NCI-H510A treated with DMSO at 0.1 percent for 48 hours (cell line): ENCODE measurements around the gene KDM3A.
"Not testable (repeated sequence)": the region's sequence is repeated elsewhere in the genome, so short reads cannot be mapped to it uniquely, and the experiment has no call there.

Source experiments
- DNase-seq: peaks from one replicate; lab custom pipeline; 2025; lab: John Stamatoyannopoulos, UW

KDM3A gene

GRCh38 chr2:86480105-86480504, 38.9 kb downstream of the KDM3A start:
- no peak for DNase-seq

- no peak for DNase-seq
These were observed 40.9 kb downstream of the KDM3A start for GRCh38 chr2:86482034-86482433.

DNA sequence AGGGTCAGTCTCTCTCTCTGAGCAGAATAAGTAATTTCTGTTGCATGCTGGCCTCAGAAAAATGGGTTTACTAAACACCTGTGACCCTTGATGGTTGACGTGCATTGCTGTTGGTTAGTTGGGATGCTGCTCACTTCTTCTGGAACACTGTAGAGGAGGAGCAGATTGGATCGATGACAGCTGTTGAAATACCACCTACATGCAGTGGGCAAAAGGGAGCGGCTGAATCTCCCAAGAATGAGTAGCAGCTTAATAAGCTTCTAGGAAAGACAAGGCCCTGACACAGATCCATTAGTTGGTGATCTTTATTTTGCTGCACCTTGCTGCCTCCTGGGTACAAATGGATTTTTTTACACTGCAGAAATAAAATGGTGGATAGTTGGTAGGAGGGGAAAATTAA, 43.2 kb downstream of the KDM3A start:
- DNase-seq: no peak

- no peak for DNase-seq
These were observed 43.9 kb downstream of the KDM3A start for GRCh38 chr2:86485103-86485502.

DNA sequence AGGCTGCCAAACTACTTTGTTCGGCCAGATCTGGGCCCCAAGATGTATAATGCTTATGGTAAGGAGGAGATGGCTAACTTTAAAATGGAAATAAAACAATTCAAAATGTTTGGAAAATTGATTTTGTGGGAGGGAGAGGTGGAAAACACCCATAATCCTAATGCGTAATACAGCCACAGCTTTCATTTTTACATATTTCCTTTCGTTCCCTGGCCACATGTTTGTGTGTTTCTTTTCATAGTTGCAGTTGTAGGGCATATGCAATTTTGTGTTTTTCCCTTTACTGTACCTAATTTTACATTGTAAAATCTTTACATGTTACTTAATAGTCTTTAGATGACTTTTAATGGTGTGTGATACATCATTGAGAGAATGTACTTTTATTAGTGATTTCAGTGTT, 44.6 kb downstream of the KDM3A start:
- DNase-seq: no peak

DNA sequence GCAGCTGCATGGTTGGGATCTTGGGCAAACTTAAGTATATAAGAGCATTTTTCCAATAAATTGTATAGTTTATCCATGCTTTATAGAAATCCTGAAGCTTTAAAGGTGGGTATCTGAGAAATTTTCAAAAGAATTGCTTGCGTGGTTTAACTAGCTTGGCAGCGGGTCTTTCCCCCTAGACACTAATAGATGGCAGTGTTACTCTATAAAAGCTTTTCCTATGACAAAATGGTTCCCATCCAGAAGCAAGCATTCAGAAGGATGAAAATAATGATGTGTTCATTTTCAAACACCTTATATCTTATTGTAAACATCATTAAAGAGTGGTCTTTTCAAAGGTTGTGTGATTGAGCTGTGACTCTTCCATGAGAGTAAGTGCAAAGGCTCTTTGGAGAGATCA, 45.9 kb downstream of the KDM3A start:
- no peak for DNase-seq

DNA sequence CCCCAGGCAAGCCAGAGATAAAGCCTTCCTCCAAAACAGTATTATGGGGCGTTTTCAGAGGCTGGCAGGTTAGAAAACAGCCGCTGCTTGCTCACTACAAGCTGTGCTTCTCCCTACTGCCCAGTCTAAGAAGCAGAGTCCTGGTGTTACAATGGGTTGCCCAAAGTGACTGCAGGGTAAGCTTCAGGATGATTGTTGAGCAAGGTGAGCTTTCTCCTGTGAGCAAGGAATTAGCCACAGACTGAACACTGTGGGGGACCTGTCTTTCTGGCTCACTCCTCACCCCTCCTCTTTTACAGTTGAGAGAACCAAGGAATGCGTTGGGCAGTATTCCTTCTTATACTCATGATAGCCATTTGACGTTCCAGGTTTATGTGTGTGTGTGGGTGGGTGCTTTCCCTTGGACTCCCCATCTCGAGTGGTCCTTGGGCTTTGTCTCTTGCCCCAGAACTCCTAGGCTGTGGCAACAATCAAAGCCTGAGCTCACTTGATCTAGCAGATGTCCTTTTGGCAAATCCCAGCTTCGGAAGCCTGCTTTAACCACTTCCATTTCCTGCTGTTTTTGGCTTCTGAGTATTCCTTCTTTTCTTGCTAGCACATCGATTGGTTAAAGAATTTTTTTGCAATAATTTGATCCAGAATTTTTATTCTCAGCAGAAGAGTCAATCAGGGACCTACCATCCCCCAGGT, 47.5 kb downstream of the KDM3A start:
- DNase-seq: no peak

- no peak for DNase-seq
These were observed 48.4 kb downstream of the KDM3A start for GRCh38 chr2:86489542-86489941.

GRCh38 chr2:86490245-86490644, 49.1 kb downstream of the KDM3A start:
- DNase-seq: no peak

GRCh38 chr2:86491088-86491487, 49.9 kb downstream of the KDM3A start:
- no peak for DNase-seq

DNA sequence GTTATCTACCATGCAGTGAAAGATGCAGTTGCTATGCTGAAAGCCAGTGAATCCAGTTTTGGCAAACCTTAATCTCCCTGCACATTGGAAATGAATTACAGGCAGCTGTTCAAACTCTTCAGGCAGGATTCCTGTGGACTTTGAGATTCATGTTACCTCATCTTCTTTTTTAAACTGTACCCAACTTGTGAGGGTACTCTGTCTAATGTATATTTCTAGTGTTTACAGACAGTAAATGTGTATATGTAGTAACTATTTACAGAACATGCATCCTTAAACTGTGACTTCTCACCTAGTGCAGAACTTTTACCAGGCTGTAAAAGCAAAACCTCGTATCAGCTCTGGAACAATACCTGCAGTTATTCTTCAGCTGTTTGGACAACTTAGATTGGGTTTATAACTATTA, 50.9 kb downstream of the KDM3A start:
- DNase-seq: peak; percentile 6

- DNase-seq: not testable (repeated sequence)
These were observed 55.2 kb downstream of the KDM3A start for GRCh38 chr2:86496391-86496790.

DNA sequence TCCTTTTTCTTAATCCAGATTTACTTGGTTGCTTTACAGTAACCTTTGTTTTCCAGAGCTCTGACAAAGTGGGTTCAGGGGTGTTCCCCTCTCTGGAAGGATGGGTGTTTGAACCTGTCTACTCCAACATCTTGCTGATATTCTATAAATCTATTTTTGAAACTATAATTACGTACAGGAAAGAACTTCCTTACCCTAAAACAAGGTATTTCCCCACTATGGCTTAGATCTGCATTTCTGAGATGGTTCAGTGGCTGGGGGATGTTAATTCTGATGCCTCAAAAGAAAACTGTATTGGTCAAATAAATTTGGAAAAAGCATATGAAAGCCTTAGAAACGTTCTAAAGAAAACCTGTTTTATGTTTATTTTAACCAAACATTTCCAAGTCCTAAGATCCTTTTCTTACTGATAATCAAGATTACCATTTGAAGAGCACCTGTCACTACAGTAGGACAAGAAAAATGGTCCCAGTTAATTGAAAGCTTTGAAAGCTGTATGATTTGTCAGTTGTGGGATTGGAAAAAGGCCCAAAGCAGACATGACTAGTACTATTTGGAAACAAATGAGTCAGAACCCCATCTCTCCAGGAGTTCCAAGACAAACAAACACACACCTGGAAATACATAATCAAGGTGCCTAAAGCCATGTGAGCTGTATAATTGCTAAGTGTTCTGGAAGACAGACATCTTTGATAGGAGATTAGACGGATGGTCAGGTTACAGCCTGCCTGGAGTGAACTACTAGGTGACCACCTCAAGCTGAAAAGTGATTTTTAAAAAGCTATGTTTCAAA, 57.5 kb downstream of the KDM3A start:
- no peak for DNase-seq

DNA sequence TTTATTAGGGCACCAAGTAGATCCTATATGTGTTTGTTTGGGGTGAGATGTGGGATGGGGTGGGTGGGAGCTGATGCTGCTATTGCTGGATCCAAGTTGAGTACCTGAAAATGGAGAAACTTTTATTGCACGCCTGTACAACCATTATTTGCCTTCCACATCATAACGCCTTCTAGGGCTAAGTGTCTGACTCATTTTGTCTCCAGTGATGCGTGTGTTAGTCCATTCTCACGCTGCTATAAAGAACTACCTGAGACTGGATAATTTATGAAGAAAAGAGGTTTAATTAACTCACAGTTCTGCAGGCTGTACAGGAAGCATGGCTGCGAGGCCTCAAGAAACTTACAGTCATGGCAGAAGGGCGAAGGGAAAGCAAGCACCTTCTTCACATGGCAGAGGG, 58.2 kb downstream of the KDM3A start:
- no peak for DNase-seq

DNA sequence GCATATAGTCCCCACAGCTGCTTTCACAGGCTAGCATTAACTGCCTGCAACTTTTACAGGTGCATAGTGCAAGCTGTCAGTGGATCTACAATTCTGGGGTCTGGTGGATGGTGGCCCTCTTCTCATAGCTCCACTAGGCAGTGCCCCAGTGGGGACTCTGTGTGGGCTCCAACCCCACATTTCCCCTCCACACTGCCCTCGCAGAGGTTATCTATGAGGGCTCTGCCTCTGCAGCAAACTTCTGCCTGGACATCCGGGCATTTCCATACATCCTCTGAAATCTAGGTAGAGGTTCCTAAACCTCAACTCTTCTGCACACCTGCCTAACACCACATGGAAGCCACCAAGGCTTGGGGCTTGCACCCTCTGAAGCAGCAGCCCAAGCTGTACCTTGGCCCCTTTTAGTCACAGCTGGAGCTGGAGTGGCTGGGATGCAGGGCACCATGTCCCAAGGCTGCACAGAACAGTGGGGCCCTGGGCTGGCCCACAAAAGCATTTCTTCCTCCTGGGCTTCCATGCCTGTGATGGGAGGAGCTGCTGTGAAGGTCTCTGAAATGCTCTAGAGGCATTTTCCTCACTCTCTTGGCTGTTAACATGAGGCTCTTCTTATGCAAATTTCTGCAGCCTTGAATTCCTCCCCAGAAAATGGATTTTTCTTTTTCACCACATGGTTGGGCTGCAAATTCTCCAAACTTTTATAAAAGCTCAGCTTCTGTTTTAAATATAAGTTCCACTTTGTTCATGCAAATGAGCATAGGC, 59.3 kb downstream of the KDM3A start:
- no peak for DNase-seq

- no peak for DNase-seq
These were observed 66.4 kb downstream of the KDM3A start for GRCh38 chr2:86507600-86507999.

- no peak for DNase-seq
These were observed 69.3 kb downstream of the KDM3A start for GRCh38 chr2:86510436-86510933.

- no peak for DNase-seq
These were observed 70.9 kb downstream of the KDM3A start for GRCh38 chr2:86512034-86512433.

DNA sequence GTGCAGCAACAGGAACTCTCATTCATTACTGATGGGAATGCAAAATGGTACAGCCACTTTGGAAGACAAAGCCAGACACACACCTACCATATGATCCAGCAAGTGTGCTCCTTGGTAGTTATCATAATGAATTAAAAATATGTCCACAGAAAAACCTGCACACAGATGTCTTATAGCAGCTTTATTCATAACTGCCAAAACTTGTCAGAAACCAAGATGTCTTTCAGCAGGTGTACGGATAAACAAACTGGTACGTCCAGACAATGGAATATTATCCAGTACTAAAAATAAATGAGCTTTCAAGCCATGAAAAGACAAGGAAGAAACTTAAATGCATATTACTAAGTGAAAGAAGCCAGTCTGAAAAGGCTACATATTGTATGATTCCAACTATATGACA, 71.7 kb downstream of the KDM3A start:
- DNase-seq: no peak

DNA sequence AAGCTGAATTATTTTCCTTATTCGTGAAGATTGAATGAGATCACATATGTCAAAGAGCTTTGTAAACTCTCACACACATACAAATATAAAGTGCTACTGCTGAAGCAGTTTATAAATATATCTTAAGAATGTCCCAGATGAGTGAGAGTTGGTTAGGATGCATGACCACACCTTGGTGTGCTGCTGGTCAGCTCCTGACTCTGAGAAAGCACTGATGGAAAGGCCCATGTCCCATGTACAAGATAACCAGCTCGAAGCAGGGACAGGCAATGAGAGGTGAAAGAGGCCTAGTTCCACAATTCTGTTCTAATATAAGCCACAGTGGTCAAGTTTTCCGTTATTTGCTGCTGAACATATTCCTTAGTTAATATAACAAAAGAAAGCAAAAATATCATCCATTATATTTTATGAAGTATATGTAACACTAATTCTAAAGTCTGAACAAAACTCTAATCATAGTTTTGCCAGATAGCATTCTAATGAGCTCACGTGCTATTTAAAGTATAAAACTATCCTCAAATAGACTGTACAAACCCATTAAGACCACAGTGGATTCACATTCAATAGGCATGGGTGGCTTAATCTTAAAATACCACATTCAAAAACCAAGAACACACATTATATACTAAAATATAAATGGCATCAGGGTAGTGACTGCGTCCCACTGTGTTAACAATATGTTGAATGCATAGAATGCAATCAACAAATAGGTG, 72.9 kb downstream of the KDM3A start:
- no peak for DNase-seq

- no peak for DNase-seq
These were observed 77.3 kb downstream of the KDM3A start for GRCh38 chr2:86518481-86518880.

DNA sequence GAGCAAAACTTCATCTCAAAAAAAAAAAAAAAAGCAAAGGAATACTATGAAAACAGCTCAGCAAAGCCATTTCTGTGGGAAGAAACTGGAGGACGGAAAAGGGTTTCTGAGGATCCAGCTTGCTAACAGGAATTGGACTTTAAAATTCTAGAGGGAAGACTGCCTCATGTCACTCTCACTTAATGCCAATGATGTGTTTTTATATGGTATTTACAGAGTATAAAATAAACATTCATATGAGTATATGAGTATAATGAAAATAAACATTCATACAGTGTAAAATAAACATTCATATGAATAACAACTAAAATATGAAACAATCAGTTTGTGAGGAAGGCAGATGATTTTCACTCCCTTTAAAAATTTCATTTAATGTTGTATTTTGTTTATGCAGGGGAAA, 78.2 kb downstream of the KDM3A start:
- DNase-seq: no peak
